Mammary epithelial cell (primary cell): ENCODE data around the gene HADHA.

Experiments
- EZH2 ChIP-seq: IDR thresholded peaks from 2 replicates; pipeline ENCODE4 v1.6.1; 2012; ENCODE audit warnings: low read length, inconsistent platforms, borderline replicate concordance
- TF ChIP-seq, protein P1 (sequence below), 2 donors: IDR thresholded peaks in 1 of 2; conservative IDR thresholded peaks in 1 of 2; 2 replicates each; pipeline ENCODE4 v1.5.1; 2011 to 2012; ENCODE audit warnings: inconsistent platforms in 2 of 2, low read length in 2 of 2, mild to moderate bottlenecking in 2 of 2, control low read depth in 1 of 2, low read depth in 1 of 2; ENCODE audit not compliant: insufficient read depth in 1 of 2; ENCODE audit errors: extremely low read depth in 1 of 2

DNA sequence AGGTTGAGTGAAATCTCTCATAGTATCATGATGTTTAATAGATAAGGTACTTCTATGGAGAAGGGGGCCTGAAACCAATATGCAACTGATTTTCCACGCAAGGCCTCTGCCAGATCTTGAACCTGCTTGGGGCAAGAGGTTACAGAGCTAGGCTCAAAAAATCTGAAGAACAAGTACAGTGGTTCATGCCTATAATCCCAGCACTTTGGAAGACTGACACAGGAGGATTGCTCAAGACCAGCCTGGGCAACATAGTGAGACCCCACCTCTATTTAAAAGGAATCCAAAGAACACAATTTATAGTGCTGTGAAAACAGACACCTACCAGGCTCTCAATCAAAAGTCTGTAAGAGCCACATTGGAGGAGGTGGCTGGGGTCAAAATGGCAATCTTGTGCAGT is 28.6 kb downstream of the HADHA start:
- TF ChIP-seq, protein P1, sequence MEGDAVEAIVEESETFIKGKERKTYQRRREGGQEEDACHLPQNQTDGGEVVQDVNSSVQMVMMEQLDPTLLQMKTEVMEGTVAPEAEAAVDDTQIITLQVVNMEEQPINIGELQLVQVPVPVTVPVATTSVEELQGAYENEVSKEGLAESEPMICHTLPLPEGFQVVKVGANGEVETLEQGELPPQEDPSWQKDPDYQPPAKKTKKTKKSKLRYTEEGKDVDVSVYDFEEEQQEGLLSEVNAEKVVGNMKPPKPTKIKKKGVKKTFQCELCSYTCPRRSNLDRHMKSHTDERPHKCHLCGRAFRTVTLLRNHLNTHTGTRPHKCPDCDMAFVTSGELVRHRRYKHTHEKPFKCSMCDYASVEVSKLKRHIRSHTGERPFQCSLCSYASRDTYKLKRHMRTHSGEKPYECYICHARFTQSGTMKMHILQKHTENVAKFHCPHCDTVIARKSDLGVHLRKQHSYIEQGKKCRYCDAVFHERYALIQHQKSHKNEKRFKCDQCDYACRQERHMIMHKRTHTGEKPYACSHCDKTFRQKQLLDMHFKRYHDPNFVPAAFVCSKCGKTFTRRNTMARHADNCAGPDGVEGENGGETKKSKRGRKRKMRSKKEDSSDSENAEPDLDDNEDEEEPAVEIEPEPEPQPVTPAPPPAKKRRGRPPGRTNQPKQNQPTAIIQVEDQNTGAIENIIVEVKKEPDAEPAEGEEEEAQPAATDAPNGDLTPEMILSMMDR (conservative IDR thresholded peaks at IDR 0.05 in 1 of 2, IDR thresholded peaks at IDR 0.05 in 1 of 2; ENCODE audit: extremely low read depth in 1 of 2, insufficient read depth in 1 of 2, low read depth in 1 of 2, low read length in 2 of 2), result no peak
- TF ChIP-seq EZH2, result no peak
